Activated CD8-positive, alpha-beta memory T cell treated with anti-CD3 and anti-CD28 coated beads for 24 hours (primary cell): Measurements from ENCODE around the gene COG7.
"Not testable (repeated sequence)": the region's sequence is repeated elsewhere in the genome, so short reads cannot be mapped to it uniquely, and the experiment has no call there.

ENCODE experiments used
- DNase-seq: peaks from one replicate; pipeline ENCODE4 v3.0.0-alpha.2; 2020

Gene COG7

DNA sequence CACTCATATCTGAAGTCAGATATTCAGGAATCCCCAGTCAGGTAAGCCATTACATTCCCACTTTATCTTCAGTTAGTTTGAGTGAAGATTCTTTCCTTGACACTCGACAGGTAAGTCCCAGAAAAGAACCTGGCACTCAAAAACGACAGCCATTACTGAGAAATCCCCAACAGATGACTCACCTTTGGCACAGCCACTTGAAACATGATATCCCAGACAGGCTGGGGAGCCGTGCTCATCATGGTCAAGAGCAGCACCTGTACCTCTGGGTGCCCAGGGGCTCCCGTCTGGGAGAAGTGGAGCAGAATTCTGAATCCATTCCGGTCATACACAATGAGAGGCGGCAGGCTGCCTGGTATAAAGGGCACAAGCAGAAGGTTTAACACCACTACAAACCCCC is 16.8 kb upstream of the COG7 start:
- no peak for DNase-seq

DNA sequence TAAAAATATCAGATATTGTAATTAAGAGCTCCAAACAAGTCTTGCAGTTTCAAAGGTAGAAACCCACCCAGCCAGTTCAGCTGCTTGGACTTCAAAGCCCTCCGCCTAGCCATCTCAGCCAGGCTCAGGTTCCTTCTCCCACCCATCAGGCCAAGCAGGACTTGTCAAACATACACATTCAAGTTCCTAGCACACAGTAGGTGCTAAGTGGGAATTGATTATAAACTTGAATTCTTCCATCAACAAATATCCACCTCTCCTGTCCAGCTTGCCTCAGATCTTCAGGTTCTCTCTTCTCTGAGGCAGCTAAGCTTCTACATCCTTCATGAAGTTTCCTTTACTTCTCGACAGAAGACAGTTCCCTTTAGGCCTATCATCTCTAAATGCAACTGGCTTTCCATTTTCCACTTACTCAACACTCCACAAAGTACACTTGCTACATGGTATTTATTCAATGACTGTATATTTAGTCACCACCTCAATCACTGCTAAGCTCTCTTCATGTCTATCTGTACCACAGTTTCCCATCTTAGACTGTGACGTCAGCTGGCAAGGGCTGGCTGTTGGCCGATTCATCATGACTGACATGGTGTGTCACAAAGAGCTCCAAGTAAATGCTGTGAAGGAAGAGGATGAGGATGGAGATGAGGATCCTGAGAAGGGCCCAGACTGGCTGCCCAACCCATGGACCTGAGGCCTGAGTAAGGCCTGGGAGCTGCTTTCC is 13.3 kb upstream of the COG7 start:
- DNase-seq, result no peak

DNA sequence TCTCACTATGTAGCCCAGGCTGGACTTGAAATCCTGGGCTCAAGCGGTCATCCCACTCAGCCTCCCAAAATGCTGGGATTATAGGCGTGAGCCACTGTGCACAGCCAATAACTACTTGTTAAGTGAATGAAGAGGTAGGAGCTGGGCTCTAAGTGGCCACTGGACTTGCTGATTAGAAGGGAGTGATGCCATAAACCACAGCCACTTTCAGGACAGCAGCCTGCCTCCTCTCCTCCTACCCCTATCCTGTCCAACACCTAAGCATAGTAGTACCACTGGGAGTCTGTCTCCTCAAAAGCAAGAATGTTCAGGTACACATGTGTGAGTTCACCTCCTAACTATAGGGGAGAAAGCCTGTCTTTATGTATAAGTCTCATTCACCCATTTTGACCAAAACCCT is 12.2 kb upstream of the COG7 start:
- DNase-seq, result no peak

DNA sequence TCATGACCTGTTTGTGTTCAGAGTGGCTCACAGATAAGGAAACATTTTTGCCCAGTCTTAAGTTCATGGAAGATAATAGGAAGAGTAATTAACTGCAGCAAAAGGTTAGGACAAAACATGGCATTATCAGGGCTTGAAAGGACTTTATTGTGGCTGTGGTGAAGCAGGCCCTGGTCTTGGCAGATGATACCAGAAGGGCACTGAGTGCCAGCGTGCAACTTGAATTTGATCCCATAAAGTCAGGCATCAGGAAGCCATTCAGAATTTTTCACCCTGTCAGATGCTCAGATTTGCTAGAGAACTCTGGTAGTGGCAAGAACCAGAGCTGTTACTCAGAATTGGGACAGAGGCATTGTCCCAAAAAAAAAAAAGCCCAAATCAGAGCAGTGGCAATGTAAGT is 11.2 kb upstream of the COG7 start:
- no peak for DNase-seq

DNA sequence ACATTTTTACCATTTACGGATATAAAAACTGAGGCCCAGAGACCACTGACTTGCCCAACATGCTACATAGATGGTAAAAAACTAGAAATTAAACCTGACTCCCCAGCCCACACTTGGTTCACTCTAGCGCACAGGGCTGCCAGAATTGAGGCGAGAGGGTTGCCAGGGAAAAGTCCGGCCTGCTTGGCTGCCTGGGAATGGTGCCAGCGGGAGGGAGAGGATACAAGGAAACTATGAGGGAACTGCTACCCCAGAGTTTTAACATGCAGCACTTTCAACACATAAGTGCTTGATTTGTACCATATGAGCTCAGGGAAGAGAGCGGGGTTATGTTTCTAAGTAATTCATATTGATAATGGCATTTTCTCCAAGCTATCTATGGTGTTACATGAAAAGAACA is 10.0 kb upstream of the COG7 start:
- DNase-seq, result not testable (repeated sequence)

DNA sequence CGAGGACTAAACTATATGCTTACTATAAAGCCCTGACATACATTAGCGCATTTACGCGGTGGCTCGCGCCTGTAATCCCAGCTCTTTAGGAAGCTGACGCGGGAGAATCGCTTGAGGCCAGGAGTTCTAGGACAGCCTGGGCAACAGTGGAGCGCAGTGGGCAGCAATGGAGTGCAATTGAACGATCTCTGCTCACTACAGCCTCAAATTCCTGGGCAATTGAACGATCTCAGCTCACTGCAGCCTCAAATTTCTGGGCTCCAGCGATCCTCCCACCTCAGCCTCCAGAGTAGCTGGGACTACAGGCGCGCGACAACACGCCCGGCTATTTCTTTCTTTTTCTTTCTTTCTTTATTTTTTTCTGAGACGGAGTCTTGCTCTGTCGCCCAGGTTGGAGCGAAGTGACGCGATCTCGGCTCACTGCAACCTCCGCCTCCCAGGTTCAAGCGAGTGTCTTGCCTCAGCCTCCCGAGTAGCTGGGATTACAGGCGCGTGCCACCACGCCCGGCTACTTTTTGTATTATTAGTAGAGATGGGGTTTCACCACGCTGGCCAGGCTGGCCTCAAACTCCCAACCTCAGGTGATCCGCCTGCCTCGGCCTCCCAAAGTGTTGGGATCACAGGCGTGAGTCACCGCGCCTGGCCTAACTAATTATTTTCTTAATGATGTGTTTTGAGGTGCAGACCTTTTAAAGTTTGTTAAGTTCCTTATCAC is 506 bp upstream of the COG7 start:
- DNase-seq, result no peak

DNA sequence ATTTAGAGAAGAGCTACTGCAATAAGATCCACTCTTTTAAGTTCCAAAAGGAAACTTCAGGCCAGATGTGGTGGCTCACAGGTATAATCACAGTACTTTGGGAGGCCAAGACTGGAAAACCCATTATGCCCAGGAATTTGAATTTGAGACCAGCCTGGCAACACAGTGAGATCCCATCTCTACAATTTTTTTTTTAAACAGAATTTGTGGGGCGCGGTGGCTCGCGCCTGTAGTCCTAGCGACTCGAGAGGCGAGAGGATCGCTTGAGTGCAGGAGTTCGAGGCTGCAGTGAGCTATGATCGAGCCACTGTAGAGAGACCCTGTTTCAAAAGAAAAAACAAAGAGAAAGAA is 793 bp downstream of the COG7 start:
- DNase-seq, result no peak

DNA sequence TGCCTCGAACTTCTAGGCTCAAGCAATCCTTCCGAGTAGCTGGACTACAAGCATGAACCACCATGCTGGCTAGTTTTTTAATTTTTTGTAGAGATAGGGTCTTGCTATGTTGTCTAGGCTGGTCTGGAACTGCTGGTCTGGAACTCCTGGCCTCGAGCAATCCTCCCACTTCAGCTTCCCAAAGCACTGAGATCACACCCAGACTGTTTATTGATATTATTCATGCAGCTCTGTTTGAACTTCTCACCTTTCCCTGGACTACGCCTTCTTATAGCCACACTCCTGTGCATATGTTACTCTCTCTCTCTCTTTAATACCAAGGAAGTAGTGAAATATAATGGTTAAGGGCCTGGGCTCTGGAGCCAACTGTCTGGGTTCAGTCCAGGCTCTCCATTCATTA is 4.6 kb downstream of the COG7 start:
- no peak for DNase-seq

- not testable (repeated sequence) for DNase-seq
Measured at GRCh38 chr16:23437542-23437941, 15.4 kb downstream of the COG7 start.

GRCh38 chr16:23436951-23437350 is 16.0 kb downstream of the COG7 start:
- no peak for DNase-seq

DNA sequence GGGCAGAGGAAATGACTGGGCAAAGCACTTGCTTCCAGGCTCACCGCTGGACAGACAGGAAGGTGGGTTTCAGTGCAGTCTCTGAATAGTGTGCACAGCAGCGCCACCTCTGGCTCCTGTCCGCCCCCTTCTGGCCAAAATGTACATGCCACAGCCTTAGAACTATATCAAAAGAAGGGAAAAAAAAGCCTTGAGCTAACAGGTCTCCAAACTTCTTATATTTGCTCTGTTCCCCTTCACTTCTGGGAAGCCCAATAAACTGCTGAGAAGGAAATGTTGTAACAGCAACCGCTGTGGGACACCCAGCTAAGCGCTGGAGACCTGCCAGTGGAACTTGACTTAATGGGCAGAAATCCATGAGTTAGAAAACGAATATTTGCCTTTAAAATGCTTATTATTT is 17.5 kb downstream of the COG7 start:
- peak; percentile 77 for DNase-seq

DNA sequence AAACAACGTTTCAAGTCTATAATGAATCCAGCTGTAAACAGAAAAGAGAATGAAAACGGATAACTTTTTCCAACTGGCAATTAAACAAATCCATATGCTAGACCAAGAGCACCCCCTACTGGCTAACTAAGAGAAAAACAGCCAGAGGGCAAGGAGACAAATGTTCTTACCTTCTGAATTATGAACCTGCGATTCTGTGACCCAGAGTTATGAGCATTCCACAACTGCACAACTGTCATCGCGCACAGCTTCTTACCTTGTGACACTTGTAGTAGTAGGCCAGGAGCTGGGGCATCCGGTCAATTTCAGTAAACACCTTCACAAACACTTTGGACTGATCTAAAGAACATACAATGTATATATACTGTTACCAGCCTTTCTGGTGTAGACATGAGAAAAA is 18.6 kb downstream of the COG7 start:
- DNase-seq, result peak; percentile 62

GRCh38 chr16:23433261-23433920 is 19.6 kb downstream of the COG7 start:
- no peak for DNase-seq

DNA sequence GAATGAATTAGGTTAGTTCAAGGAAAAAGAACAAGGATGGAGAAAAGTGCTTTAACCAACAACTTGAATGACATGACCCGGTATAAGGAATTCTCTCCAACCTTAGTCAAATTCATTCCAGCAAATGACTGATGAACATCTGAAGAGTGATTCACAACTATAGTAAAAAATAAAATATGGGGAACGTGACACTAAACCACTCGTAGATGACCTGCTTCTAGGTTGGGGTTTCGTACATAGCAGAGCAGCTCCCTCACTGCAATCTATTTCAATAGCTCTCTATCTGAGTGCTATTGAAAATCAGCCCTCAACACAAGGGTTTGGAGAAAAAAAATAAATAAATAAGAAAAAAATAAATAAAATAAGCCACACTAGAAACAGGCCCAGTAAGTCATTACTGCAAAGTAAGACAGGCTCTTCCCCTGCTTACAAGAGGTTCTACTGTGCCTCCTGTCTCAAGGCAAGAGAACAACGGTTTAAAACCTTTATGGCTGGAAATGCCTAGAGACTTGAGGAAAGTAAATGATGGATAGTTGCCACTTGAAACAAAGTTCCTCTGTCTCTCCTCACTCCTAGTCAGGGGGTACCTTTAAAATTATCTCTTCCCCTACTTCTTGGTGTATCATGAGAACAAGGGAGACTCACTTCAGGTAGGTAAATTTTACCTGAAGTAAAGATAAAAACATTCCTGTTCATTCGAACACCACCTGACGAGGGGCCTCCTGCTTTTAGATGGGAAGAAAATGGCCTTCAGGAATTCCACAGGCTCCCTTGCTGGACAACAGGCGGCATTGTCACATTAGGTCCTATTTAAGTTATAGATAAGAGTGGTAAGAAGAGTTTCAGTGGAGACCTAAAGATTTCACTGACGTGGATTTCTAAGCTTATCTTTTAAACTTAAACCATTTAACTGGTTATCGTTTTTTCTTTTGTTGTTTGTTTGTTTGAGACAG is 20.5 kb downstream of the COG7 start:
- DNase-seq, result no peak

DNA sequence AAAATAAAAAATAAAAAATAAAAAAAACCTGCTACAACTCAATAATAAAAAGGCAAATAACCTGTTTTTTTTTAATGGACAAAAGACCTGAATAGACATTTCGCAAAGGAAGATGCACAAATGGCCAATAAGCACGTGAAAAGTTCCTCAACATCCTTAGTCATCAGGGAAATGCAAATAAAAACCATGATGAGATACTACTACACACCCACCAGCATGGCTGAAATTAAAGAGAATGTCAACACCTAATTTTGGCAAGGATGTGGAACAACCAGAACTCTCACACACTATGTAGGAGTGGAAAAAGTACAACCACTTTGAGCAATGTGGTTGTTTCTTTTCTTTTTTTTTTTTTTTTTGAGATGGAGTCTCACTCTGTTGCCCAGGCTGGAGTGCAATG is 24.6 kb downstream of the COG7 start:
- no peak for DNase-seq

DNA sequence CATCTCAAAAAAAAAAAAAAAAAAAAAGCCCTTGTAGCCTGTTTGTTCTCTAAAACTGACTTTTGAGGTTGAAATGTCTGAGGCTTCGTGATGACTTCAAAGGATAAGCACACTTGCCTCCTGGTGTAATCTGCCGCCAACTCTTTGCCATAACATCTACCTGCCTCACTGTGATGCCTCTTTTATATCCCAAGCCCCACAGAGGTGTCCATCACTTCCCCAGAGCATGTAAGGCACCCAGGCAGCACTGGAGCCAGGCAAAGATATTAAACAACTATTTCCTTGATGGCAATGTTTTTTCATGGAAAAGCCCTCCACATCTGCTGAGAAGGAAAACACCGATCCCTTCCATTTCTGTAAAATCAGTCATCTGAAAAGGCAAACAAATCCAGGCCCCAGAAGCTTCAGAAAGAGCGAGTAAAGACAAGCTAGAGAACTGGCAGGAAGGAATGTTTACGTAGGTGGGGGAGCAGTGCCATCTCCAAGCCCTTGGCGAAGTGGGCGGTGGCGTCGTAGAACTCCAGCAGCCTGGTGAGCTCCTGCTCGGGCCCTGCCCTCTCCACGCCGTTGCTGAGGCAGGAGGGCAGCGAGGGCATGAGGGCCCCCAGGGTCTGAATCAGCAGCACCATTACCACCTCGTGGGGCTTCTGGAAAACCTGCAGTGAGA is 28.6 kb downstream of the COG7 start:
- no peak for DNase-seq

GRCh38 chr16:23423496-23424049 is 29.4 kb downstream of the COG7 start:
- no peak for DNase-seq

- DNase-seq, result no peak
Measured at GRCh38 chr16:23420011-23420410, 33.0 kb downstream of the COG7 start.

DNA sequence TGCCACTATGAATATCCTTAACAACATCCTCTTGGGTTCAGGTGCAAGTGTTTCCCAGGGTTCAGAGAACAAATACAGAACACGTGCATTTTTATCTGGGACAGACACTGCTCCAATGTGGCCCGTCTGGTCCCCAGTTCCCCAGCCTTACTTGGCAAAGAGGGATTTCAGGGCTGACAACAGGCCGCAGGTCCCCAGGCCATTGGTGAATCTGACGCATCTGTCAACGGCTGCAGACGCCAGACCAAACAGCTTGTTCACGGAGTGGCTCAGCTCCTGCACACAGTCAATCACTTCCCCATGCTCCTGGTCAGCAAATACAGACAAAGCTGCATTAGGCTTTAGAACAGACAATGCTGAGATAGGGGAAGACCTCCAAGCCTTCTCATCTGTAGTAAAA is 36.2 kb downstream of the COG7 start:
- no peak for DNase-seq

DNA sequence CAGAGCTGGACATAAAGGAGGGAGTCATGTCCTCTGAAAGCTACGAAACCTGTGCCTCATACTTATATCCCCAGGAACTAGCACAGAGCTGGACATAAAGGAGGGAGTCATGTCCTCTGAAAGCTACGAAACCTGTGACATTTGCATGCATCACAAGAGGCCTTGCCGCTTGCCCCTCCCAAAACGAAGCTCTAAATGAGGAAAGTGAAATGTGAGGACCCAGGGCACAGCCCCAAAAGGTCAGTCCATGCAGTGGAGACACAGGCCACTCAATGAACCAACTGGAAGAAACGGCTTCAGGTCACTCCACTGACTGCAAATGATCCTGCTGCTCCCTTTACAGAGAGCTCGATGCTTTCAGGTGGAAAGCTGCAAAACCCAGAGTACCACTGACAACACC is 38.3 kb downstream of the COG7 start:
- DNase-seq, result no peak

DNA sequence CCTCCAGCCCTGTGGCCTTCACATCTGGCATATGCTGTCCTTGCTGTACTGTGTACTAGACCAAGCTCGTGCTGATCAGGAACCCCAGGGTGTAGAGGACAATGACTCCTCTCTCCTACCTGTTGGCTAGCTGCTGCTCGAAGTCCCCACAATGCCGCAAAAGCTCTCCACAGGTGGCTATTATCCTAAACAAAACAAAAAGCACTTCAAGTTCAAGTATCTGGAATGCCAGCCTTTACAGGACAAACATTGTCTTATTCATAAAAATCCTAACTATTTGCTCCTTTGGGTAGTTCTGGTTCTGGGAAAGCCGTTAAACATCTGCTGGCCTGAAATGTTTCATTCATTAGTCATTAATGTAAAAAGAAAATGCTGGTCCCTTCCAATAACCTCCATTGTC is 42.8 kb downstream of the COG7 start:
- no peak for DNase-seq

- no peak for DNase-seq
Measured at GRCh38 chr16:23409522-23409921, 43.5 kb downstream of the COG7 start.
